Thymus (tissue), 11 donors: Measurements from ENCODE around the gene PHACTR4. TPM values are rescaled to one million over a fixed set of nuclear protein-coding genes. Genes with fewer than 3 reads are reported as not detected.
"Not testable (repeated sequence)": the region's sequence is repeated elsewhere in the genome, so short reads cannot be mapped to it uniquely, and the experiment has no call there.

Source experiments
- DNase-seq, 9 donors: peaks; one replicate each; pipeline ENCODE4 v3.0.0-alpha.2; 2013; ENCODE audit warnings: low spot score in 9 of 9, low read depth in 6 of 9, missing footprints in 1 of 9
- H3K27ac ChIP-seq, 2 donors: one replicate each; pipeline ENCODE4 v1.5.1; 2013; ENCODE audit warnings: control low read depth in 1 of 2, low read depth in 1 of 2, low read length in 1 of 2, mild to moderate bottlenecking in 1 of 2, moderate library complexity in 1 of 2
- H3K27me3 ChIP-seq, 2 donors: one replicate each; pipeline ENCODE4 v1.5.1; 2013; ENCODE audit warnings: low read length in 1 of 2; ENCODE audit not compliant: control insufficient read depth in 2 of 2, insufficient read depth in 1 of 2
- H3K36me3 ChIP-seq, 2 donors: one replicate each; pipeline ENCODE4 v1.5.1; 2013; ENCODE audit warnings: low read length in 1 of 2, mild to moderate bottlenecking in 1 of 2, moderate library complexity in 1 of 2; ENCODE audit not compliant: control insufficient read depth in 2 of 2, insufficient read depth in 2 of 2
- H3K4me1 ChIP-seq, 2 donors: one replicate each; pipeline ENCODE4 v1.5.1; 2013; ENCODE audit warnings: low read length in 2 of 2; ENCODE audit not compliant: control insufficient read depth in 2 of 2, insufficient read depth in 2 of 2
- H3K4me3 ChIP-seq, 2 donors: one replicate each; pipeline ENCODE4 v1.5.1; 2013; ENCODE audit warnings: low read length in 2 of 2, control low read depth in 1 of 2, mild to moderate bottlenecking in 1 of 2
- H3K9me3 ChIP-seq, 2 donors: one replicate each; pipeline ENCODE4 v1.5.1; 2013; ENCODE audit warnings: low read length in 1 of 2, mild to moderate bottlenecking in 1 of 2; ENCODE audit not compliant: control insufficient read depth in 2 of 2, insufficient read depth in 1 of 2
- WGBS: extraction: QIAGEN DNeasy Blood & Tissue Kit; methylation state at CpG from one replicate; pipeline ENCODE4 v1.1.7; 2013; 5-methylcytosine and 5-hydroxymethylcytosine counted together
- polyA plus RNA-seq: library from polyadenylated mRNA; stranded (reverse); fragments of 200-250 nt; gene quantifications from one replicate; pipeline ENCODE4 v1.2.3, GENCODE V29; 2013
- total RNA-seq: library from RNA; stranded (reverse); fragments of 120-200 nt; gene quantifications from one replicate; pipeline ENCODE4 v1.2.4, GENCODE V29; 2013
- donor health status: healthy.

Gene PHACTR4
- total and polyA plus RNA-seq, 2 donors: 6.5 to 18.1 TPM

DNA sequence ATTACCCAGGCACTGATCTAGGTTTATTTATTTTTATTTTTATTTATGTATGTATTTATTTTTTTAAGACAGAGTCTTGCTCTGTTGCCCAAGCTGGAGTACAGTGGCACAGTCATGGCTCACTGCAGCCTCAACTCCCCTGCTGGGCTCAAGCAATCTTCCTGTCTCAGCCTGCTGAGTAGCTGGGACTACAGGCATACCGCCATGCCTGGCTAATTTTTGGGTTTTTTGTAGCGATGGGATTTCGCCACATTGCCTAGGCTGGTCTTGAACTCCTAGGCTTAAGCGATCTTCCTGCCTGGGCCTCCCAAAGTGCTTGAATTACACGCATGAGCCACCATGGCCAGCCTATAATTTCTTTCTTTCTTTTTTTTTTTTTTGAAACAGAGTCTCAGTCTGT lies 9.4 kb downstream of the PHACTR4 start:
- DNase-seq: no peak
- Histone ChIP-seq H3K4me1 (no peaks in the 10 kb centered on the region), H3K4me3 (no peak overlapping the region), H3K9me3 (no peaks in the 10 kb centered on the region), H3K27me3 (no peaks in the 10 kb centered on the region), H3K27ac (no peak overlapping the region), H3K36me3 (no peaks in the 10 kb centered on the region)
- 96% methylated on average over 5 of the region's 5 CpGs for WGBS

- H3K27ac ChIP-seq: no peak overlapping the region
- H3K36me3 ChIP-seq: no peaks in the 10 kb centered on the region
- H3K27me3 ChIP-seq: no peaks in the 10 kb centered on the region
- no peak overlapping the region for H3K4me3 ChIP-seq
- no peaks in the 10 kb centered on the region for H3K9me3 ChIP-seq
- no peaks in the 10 kb centered on the region for H3K4me1 ChIP-seq
- no peak for DNase-seq
- WGBS: 99% methylated on average over 1 of the region's 1 CpG
These were observed 10.9 kb downstream of the PHACTR4 start for GRCh38 chr1:28380394-28380793.

DNA sequence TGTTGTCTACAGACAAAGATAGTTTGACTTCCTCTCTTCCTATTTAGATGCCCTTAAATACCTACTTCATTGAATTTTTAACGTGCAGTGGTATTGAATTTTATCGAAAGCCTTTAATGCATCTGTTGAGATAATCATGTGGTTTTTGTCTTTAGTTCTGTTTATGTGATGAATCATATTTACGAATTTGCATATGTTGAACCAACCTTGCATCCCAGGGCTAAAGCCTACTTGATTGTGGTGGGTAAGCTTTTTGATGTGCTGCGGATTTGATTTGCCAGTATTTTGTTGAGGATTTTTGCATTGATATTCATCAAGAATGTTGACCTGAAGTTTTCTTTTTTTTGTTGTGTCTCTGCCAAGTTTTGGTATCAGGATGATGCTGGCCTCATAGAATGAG lies 14.2 kb downstream of the PHACTR4 start:
- not testable (repeated sequence) for H3K4me3 ChIP-seq, H3K36me3 ChIP-seq, DNase-seq, H3K27me3 ChIP-seq, H3K4me1 ChIP-seq, H3K27ac ChIP-seq, H3K9me3 ChIP-seq
- 97% methylated on average over 4 of the region's 4 CpGs for WGBS

DNA sequence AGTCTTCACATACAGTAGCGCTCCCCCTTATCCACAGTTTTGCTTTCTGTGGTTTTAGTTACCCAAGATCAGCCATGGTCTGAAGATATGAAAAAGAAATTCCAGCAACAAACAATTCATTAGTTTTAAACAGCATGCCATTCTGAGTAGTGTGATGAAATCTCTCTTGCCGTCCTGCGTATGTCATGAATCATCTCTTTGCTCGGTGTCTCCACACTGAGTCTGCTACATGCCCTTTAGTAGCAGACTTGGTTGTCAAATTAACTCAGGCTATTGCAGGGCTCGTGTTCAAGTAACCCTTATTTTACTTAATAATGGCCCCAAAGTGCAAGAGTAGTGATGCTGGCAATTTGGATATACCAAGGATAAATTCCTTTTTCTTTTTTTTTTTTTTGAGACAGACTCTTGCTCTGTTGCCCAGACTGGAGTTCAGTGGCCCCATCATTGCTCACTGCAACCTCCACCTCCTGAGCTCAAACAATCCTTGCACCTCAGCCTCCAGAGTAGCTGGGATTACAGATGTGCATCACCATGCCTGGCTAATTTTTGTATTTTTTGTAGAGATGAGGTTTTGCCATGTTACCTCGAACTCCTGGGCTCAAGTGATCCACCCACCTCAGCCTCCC lies 22.6 kb downstream of the PHACTR4 start:
- no peak for DNase-seq
- Histone ChIP-seq H3K36me3 (peaks cover 0 to 3% of the 10 kb centered on the region in 2 donors), H3K4me3 (no peak overlapping the region), H3K4me1 (no peaks in the 10 kb centered on the region), H3K27ac (no peak overlapping the region), H3K9me3 (no peaks in the 10 kb centered on the region), H3K27me3 (no peaks in the 10 kb centered on the region)
- WGBS: 97% methylated on average over 6 of the region's 6 CpGs

DNA sequence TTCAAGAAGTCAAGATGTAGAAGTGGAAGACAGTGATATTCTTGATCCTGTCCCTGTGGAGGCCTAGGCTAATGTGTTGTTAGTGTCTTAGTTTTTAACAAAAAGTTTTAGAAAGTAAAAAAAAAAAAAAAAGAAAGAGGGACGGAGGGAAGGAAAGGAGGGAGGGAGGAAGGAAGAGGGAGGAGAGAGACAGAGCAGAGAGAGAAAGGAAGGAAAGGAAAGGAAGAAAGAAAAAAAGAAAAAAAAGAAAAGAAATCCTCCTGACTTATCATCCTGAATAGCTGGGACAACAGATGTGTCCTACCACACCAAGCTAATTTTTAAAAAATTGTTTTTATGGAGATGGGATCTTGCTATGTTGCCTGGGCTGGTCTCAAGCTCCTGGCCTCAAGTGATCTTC lies 24.6 kb downstream of the PHACTR4 start:
- DNase-seq: no peak
- H3K4me3 ChIP-seq: no peak overlapping the region
- no peak overlapping the region for H3K27ac ChIP-seq
- H3K4me1 ChIP-seq: no peaks in the 10 kb centered on the region
- H3K36me3 ChIP-seq: peaks cover 0 to 3% of the 10 kb centered on the region in 2 donors
- no peaks in the 10 kb centered on the region for H3K27me3 ChIP-seq
- 87% methylated on average over 1 of the region's 1 CpG for WGBS
- no peaks in the 10 kb centered on the region for H3K9me3 ChIP-seq

DNA sequence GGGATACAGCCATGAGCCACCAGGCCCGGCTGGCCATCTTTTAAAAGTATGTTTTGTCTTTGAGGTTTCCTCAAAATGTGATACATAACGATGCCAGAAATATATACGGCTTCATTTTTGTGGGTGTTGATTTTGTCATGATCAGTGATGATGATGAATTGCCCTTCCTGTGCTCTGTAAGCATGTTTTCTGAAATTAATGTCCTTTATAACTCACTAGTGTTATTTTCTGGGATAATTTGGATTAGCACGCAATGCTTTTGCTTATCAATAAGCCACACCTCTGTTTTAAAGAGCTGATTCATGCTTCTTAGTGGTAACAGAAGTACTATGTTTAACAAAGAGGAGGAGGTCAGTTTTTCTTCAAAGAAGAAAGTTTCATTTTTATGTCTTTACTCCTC lies 25.6 kb downstream of the PHACTR4 start:
- 54% methylated on average over 4 of the region's 4 CpGs for WGBS
- H3K4me1 ChIP-seq: no peaks in the 10 kb centered on the region
- DNase-seq: no peak

DNA sequence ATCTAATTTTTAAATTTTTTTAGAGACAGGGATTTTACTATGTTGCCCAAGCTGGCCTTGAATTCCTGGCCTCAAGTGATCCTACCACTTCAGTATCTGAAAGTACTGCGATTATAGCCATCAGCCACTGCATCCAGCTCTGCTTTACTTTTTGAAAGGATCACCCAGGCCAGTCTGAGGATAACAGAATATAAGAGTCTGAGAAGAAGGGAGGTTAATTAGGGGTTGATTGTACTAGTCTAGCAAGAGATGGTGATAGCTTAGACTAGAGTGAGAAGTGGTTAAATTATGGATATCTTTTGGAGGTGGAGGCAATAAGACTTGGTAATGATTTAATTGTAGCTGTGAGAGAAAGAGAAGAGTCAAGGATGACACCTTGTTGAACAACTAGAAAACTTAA lies 32.2 kb downstream of the PHACTR4 start:
- no peaks in the 10 kb centered on the region for H3K27me3 ChIP-seq
- H3K27ac ChIP-seq: no peak overlapping the region
- no peaks in the 10 kb centered on the region for H3K36me3 ChIP-seq
- no peaks in the 10 kb centered on the region for H3K4me1 ChIP-seq
- H3K9me3 ChIP-seq: no peaks in the 10 kb centered on the region
- no peak for DNase-seq
- H3K4me3 ChIP-seq: no peak overlapping the region
- WGBS: 98% methylated on average over 1 of the region's 1 CpG

More for the DNA sequence above, 25.6 kb downstream of the PHACTR4 start:
- Histone ChIP-seq H3K36me3 (peaks cover 0 to 3% of the 10 kb centered on the region in 2 donors), H3K9me3 (no peaks in the 10 kb centered on the region), H3K4me3 (no peak overlapping the region), H3K27me3 (no peaks in the 10 kb centered on the region), H3K27ac (no peak overlapping the region)

GRCh38 chr1:28409090-28409489 lies 39.5 kb downstream of the PHACTR4 start:
- Histone ChIP-seq H3K4me1 (no peaks in the 10 kb centered on the region), H3K27ac (no peak overlapping the region), H3K27me3 (no peaks in the 10 kb centered on the region), H3K9me3 (no peaks in the 10 kb centered on the region), H3K36me3 (no peaks in the 10 kb centered on the region), H3K4me3 (no peak overlapping the region)
- no peak for DNase-seq
- 98% methylated on average over 1 of the region's 1 CpG for WGBS

GRCh38 chr1:28411656-28412055 lies 42.1 kb downstream of the PHACTR4 start:
- no peaks in the 10 kb centered on the region for H3K4me1 ChIP-seq
- no peaks in the 10 kb centered on the region for H3K36me3 ChIP-seq
- no peaks in the 10 kb centered on the region for H3K9me3 ChIP-seq
- DNase-seq: no peak
- no peaks in the 10 kb centered on the region for H3K27me3 ChIP-seq
- H3K27ac ChIP-seq: no peak overlapping the region
- 96% methylated on average over 5 of the region's 5 CpGs for WGBS
- no peak overlapping the region for H3K4me3 ChIP-seq
